ENCODE results near the gene ALAS1. TPM values are rescaled to one million over a fixed set of nuclear protein-coding genes. Genes with fewer than 3 reads are reported as not detected.
A peak's percentile ranks its signal among the peaks of the same experiment; 100 is the strongest.

The ALAS1 gene
- total RNA-seq, 1 experiment from 2014 or later, result 71.2 TPM

DNA sequence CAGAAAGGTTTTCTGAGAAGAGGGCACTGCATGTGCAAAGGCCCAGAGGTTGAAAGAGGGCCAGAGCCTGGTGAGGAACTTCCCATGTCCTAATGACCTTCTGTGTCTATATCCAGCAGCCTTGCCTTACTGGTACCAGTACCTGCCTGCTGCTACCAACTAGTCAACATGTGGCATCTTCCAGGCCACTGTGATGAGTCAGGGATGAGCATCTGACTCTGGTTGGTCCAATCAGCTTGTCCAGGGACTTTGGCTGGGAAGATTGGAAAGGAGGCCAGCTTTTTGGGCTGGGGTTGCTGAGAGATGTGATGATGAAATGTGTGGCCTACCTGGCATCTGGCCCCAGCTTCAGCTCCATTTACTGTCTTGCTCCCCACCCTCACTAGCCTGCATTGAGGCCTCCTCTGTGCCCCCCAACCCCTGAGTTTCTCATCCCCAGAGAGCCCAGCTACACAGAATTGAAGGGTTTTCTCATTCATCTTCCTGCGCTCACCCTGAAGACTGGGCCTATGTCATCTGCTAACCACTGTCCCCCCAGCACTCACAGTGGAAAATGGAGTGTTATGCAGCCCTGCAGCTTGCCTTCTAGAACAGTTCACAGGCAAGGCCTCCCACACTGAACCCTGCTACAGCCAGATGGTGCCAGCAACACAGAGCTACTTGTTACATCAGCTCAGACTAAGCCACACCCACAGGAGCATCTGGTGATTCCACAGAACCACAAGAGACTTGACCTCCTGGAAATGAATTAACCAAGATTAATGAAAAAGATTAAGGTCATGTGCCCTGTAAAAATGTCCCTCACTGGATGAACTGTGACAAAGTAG, 42.3 kb downstream of the ALAS1 start:
- POLR2A ChIA-PET (ENCODE audit: unreplicated experiment), result interaction anchor here (0.6 to 0.7 kb wide), 4 partner anchors 16 to 786 kb away, joined by 3 to 4 read pairs (median 4); no protein-coding TSS in a partner anchor
- DNase-seq, result peak in 1 of 2 experiments; percentile 73
- H3K9me2 ChIP-seq (ENCODE audit: insufficient read depth), result no peaks in the 10 kb centered on the region
- no peaks in the 10 kb centered on the region for H3K36me3 ChIP-seq (ENCODE audit: low read depth)
- BruUV-seq (replicated peaks), result no TSS peak
- CTCF ChIA-PET, result interaction anchor here (0.6 to 1.0 kb wide), 2 partner anchors 99 to 349 kb away, joined by 3 read pairs; no protein-coding TSS in a partner anchor
- no peak overlapping the region for H2AFZ ChIP-seq
- peak overlapping the region; percentile 93; the same call in 1 of the 2 replicates for H3K4me3 ChIP-seq
- no peaks in the 10 kb centered on the region for H4K20me1 ChIP-seq (ENCODE audit: insufficient read depth)
- TF ChIP-seq, protein P1, sequence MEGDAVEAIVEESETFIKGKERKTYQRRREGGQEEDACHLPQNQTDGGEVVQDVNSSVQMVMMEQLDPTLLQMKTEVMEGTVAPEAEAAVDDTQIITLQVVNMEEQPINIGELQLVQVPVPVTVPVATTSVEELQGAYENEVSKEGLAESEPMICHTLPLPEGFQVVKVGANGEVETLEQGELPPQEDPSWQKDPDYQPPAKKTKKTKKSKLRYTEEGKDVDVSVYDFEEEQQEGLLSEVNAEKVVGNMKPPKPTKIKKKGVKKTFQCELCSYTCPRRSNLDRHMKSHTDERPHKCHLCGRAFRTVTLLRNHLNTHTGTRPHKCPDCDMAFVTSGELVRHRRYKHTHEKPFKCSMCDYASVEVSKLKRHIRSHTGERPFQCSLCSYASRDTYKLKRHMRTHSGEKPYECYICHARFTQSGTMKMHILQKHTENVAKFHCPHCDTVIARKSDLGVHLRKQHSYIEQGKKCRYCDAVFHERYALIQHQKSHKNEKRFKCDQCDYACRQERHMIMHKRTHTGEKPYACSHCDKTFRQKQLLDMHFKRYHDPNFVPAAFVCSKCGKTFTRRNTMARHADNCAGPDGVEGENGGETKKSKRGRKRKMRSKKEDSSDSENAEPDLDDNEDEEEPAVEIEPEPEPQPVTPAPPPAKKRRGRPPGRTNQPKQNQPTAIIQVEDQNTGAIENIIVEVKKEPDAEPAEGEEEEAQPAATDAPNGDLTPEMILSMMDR (conservative IDR thresholded peaks at IDR 0.05), result no peak
- no peak for TF ChIP-seq EZH2 (IDR thresholded peaks at IDR 0.05; ENCODE audit: low read depth)
- intact Hi-C loops (cut with micrococcal nuclease; ENCODE audit: unreplicated experiment), result no loop called here
- peak overlapping the region; percentile 85 for H3K4me2 ChIP-seq
- H3K79me2 ChIP-seq (ENCODE audit: low read depth), result peaks cover 47% of the 10 kb centered on the region
- H3K4me1 ChIP-seq (replicated peaks; ENCODE audit: insufficient read depth), result peaks cover 69% of the 10 kb centered on the region
- H3K27ac ChIP-seq, result peak overlapping the region; percentile 87
- no peaks in the 10 kb centered on the region for H3K27me3 ChIP-seq (ENCODE audit: insufficient read depth, low read depth)
- H3K9me3 ChIP-seq (ENCODE audit: insufficient read depth, low read depth), result no peaks in the 10 kb centered on the region
- peaks cover 51% of the 10 kb centered on the region for H3F3A ChIP-seq (ENCODE audit: insufficient read depth, low read depth)

DNA sequence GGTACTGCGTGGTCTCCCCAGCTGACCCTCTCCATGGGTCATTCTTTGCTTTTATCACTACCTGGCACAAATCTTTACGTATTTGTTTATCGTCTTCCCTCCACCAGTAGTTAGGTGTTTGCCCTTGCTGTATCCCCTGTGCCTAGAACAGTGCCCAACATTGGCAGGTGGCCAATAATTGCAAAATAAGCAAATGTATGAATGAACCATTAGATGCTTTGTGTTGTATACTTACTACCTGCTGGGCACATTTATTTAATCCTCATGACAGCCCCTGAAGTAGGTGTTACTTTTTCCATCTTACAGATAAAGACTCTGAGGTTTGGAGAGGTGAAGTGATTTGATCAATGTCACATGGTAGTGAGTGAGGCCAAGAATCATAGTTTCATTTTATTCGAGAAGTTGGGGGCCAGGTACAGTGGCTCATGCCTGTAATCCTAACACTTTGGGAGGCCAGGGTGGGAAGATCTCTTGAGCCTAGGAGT, 43.0 kb downstream of the ALAS1 start:
- ChIA-PET CTCF (interaction anchor here (0.6 to 1.0 kb wide), 2 partner anchors 98 to 350 kb away, joined by 3 read pairs; no protein-coding TSS in a partner anchor), POLR2A (ENCODE audit: unreplicated experiment) (no interaction called here)
- Histone ChIP-seq H3K9me3 (ENCODE audit: insufficient read depth, low read depth) (no peaks in the 10 kb centered on the region), H4K20me1 (ENCODE audit: insufficient read depth) (no peaks in the 10 kb centered on the region), H3K79me2 (ENCODE audit: low read depth) (peaks cover 40% of the 10 kb centered on the region), H3K27ac (peak overlapping the region; percentile 87), H3K36me3 (ENCODE audit: low read depth) (no peaks in the 10 kb centered on the region), H2AFZ (no peak overlapping the region), H3K4me3 (no peak overlapping the region), H3K4me2 (peak overlapping the region; percentile 85), H3K4me1 (replicated peaks; ENCODE audit: insufficient read depth) (peaks cover 64% of the 10 kb centered on the region), H3K9me2 (ENCODE audit: insufficient read depth) (no peaks in the 10 kb centered on the region), H3K27me3 (ENCODE audit: insufficient read depth, low read depth) (no peaks in the 10 kb centered on the region), H3F3A (ENCODE audit: insufficient read depth, low read depth) (peaks cover 48% of the 10 kb centered on the region)
- BruUV-seq (replicated peaks), result no TSS peak
- TF ChIP-seq, protein P1 (conservative IDR thresholded peaks at IDR 0.05), result no peak
- TF ChIP-seq EZH2 (IDR thresholded peaks at IDR 0.05; ENCODE audit: low read depth), result no peak
- no peak for DNase-seq
- intact Hi-C loops (cut with micrococcal nuclease; ENCODE audit: unreplicated experiment), result no loop called here

DNA sequence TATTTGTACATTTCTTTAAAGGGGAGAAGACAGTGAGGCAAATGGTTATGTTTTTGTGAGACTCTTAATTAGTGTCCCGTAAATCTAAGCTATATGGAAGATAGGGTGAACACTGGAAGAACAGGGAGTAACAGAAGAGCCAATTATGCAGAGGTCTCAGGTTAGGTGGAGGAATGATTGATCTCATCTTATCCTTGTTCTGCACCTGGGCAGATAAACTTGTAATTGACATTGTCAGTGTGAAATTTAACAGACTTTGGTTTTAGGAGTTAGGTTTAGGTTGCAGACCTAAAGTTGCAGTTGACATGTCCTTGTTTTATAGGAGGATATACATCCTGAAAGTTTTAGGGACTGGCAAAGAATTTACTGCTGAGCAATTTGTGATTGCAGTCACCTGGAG, 44.1 kb downstream of the ALAS1 start:
- Histone ChIP-seq H3K27me3 (ENCODE audit: insufficient read depth, low read depth) (no peaks in the 10 kb centered on the region), H3K4me2 (no peak overlapping the region), H3K27ac (no peak overlapping the region), H3K4me1 (replicated peaks; ENCODE audit: insufficient read depth) (peaks cover 53% of the 10 kb centered on the region), H3K79me2 (ENCODE audit: low read depth) (peaks cover 30% of the 10 kb centered on the region), H3K36me3 (ENCODE audit: low read depth) (no peaks in the 10 kb centered on the region), H2AFZ (no peak overlapping the region), H3K9me2 (ENCODE audit: insufficient read depth) (no peaks in the 10 kb centered on the region), H4K20me1 (ENCODE audit: insufficient read depth) (no peaks in the 10 kb centered on the region), H3K4me3 (no peak overlapping the region), H3K9me3 (ENCODE audit: insufficient read depth, low read depth) (no peaks in the 10 kb centered on the region), H3F3A (ENCODE audit: insufficient read depth, low read depth) (peaks cover 37% of the 10 kb centered on the region)
- no peak for TF ChIP-seq EZH2 (IDR thresholded peaks at IDR 0.05; ENCODE audit: low read depth)
- TF ChIP-seq, protein P1 (conservative IDR thresholded peaks at IDR 0.05), result no peak
- no peak for DNase-seq
- CTCF ChIA-PET, result no interaction called here
- BruUV-seq (replicated peaks), result no TSS peak
- POLR2A ChIA-PET (ENCODE audit: unreplicated experiment), result no interaction called here
- intact Hi-C loops (cut with micrococcal nuclease; ENCODE audit: unreplicated experiment), result no loop called here

Data from PC-9 (cell line).